DMS153 treated with DMSO at 0.1 percent for 48 hours (cell line): ENCODE data around the gene RBMXL3.

Experiments used
- DNase-seq: peaks from one replicate; lab custom pipeline; 2025; ENCODE audit not compliant: unreplicated experiment; lab: John Stamatoyannopoulos, UW

RBMXL3 gene

GRCh38 chrX:115233497-115234455, 44.6 kb downstream of the RBMXL3 start, which contains the start of gene LRCH2:
Gene LRCH2 (minus strand): TSS chrX:115234096. CDS start chrX:115234041, 55 bp downstream.
- no peak for DNase-seq

DNA sequence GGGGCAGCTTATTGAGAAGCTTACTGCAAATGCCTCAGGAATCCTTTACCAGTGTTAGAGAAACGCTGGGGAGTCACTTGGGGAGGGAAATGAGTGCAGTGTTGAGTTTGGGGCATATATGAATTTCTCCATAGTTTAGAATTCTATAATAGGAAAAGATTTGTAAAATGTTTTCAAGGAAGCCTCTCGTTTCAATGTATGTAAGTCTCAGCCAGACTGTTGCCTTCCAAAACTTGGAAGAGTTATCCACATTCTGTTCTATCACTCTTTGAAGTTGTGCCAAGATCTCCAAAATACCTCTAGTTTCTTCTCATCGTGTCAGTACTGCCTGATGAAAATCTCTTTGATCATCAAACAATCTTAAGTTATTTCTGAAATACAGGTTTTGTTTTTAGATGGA, 45.3 kb downstream of the RBMXL3 start:
- DNase-seq = no peak

GRCh38 chrX:115236560-115236959, 47.4 kb downstream of the RBMXL3 start:
- DNase-seq = no peak

GRCh38 chrX:115237056-115237455, 47.8 kb downstream of the RBMXL3 start:
- DNase-seq = no peak
